ENCODE data around the gene PROB1.
A peak's percentile ranks its signal among the peaks of the same experiment; 100 is the strongest.

GRCh38 chr5:139439013-139439903 is 44.4 kb upstream of the PROB1 start, which contains the start of gene DNAJC18:
- TF ChIP-seq POLR2A (IDR thresholded peaks at IDR 0.05) (peak; percentile 41 to 51), CTCF (IDR thresholded peaks at IDR 0.05 in 4 of 5, conservative IDR thresholded peaks at IDR 0.05 in 1 of 5) (no peak)

All from gastrocnemius medialis (tissue), 4 donors.